K562 (cell line): ENCODE measurements around the gene EFR3B. TPM values are rescaled to one million over a fixed set of nuclear protein-coding genes. Genes with fewer than 3 reads are reported as not detected.

Source experiments
- KAT7 ChIP-seq: sonication (generic); formaldehyde crosslinking; IDR thresholded peaks from 2 replicates; pipeline ENCODE4 v1.8.0; 2022; ENCODE audit warnings: missing genetic modification reagents, mild to moderate bottlenecking, borderline replicate concordance
- MAFF ChIP-seq: IDR thresholded peaks from 2 replicates; pipeline ENCODE4 v1.6.1; 2012; ENCODE audit warnings: low read length, improper control_type of control experiment
- POLR2G ChIP-seq: fragments of 200-400 bp; formaldehyde crosslinking; IDR thresholded peaks from 2 replicates; pipeline ENCODE4 v1.6.1; 2017; ENCODE audit warnings: low read depth, mild to moderate bottlenecking, antibody characterized with exemption, low read length, moderate library complexity
- SOX6 ChIP-seq: fragments of 450-650 bp; IDR thresholded peaks from 2 replicates; pipeline ENCODE4 v1.6.1; 2014; ENCODE audit warnings: mild to moderate bottlenecking
- THRA ChIP-seq: fragments of 450-650 bp; IDR thresholded peaks from 2 replicates; pipeline ENCODE4 v1.6.1; 2017; ENCODE audit warnings: mild to moderate bottlenecking, moderate library complexity
- ZBTB9 ChIP-seq: fragments of 450-650 bp; formaldehyde crosslinking; IDR thresholded peaks from 2 replicates; pipeline ENCODE4 v1.4.0; 2020; ENCODE audit warnings: mild to moderate bottlenecking, moderate library complexity
- ZNF175 ChIP-seq: fragments of 200-800 bp; sonication (Bioruptor generic); IDR thresholded peaks from 2 replicates; pipeline ENCODE4 v1.6.1; 2016; ENCODE audit warnings: low read depth, mild to moderate bottlenecking, missing genetic modification characterization, missing compliant biosample characterization
- ZNF707 ChIP-seq: fragments of 250-450 bp; sonication (Bioruptor Pico); conservative IDR thresholded peaks from 2 replicates; pipeline ENCODE4 v1.8.0; 2022; ENCODE audit warnings: inconsistent platforms, mild to moderate bottlenecking, moderate library complexity
- polyA plus RNA-seq, 8 experiments: library from polyadenylated mRNA; depleted of rRNA in 4 of 8; stranded (reverse) in 5 of 8; unstranded in 3 of 8; fragments of >200 nt; fragmentation: Nextera tagmentation in 2 of 8; fragmentation: Illumina TruSeq in 1 of 8; extraction: Ambion mirVana in 2 of 8; extraction: Trizol in 1 of 8; gene quantifications; 2 replicates each; pipeline versions ENCODE4 v1.2.1 to v1.2.3, GENCODE V29; 2011 to 2014; ENCODE audit warnings: inconsistent platforms in 1 of 8, missing spikeins in 1 of 8
- total RNA-seq, 7 experiments: library from RNA; depleted of rRNA in 6 of 7; stranded (reverse); fragments of >200 nt in 6 of 7; fragmentation: Illumina TruSeq in 2 of 7; extraction: Trizol in 2 of 7; gene quantifications; 2 replicates each; pipeline versions ENCODE4 v1.2.1 to v1.2.3, GENCODE V29; 2011 to 2021; ENCODE audit warnings: low replicate concordance in 1 of 7
- TF ChIP-seq, protein P1 (sequence below): fragments of 450-650 bp; IDR thresholded peaks from 2 replicates; pipeline ENCODE4 v1.7.0; 2016; ENCODE audit warnings: borderline replicate concordance
- TF ChIP-seq, protein P2 (sequence below): sonication (generic); formaldehyde crosslinking; IDR thresholded peaks from 2 replicates; pipeline ENCODE4 v1.8.0; 2022; ENCODE audit warnings: mild to moderate bottlenecking, missing genetic modification reagents

EFR3B gene
- total and polyA plus RNA-seq, 9 of the 15 experiments (the other 6 are each of a cell fraction or from before 2014, with no cell fraction given): not detected

- TF ChIP-seq THRA: no peak
- no peak for TF ChIP-seq ZBTB9
- TF ChIP-seq MAFF: no peak
- TF ChIP-seq ZNF175 (CRISPR knock-in tag): no peak
- no peak for TF ChIP-seq KAT7 (CRISPR knock-in tag)
- TF ChIP-seq, protein P1, sequence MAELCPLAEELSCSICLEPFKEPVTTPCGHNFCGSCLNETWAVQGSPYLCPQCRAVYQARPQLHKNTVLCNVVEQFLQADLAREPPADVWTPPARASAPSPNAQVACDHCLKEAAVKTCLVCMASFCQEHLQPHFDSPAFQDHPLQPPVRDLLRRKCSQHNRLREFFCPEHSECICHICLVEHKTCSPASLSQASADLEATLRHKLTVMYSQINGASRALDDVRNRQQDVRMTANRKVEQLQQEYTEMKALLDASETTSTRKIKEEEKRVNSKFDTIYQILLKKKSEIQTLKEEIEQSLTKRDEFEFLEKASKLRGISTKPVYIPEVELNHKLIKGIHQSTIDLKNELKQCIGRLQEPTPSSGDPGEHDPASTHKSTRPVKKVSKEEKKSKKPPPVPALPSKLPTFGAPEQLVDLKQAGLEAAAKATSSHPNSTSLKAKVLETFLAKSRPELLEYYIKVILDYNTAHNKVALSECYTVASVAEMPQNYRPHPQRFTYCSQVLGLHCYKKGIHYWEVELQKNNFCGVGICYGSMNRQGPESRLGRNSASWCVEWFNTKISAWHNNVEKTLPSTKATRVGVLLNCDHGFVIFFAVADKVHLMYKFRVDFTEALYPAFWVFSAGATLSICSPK: no peak
- TF ChIP-seq SOX6: no peak
- no peak for TF ChIP-seq ZNF707 (CRISPR knock-in tag)
- TF ChIP-seq POLR2G: no peak
- TF ChIP-seq, protein P2, sequence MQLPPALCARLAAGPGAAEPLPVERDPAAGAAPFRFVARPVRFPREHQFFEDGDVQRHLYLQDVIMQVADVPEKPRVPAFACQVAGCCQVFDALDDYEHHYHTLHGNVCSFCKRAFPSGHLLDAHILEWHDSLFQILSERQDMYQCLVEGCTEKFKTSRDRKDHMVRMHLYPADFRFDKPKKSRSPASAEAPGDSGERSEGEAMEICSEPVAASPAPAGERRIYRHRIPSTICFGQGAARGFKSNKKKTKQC (CRISPR knock-in tag): no peak
These were observed 148.7 kb downstream of the EFR3B start (continued) for GRCh38 chr2:25190536-25190935.
